CD4-positive, alpha-beta T cell (primary cell): ENCODE data around the gene IGF2BP2. TPM values are rescaled to one million over a fixed set of nuclear protein-coding genes. Genes with fewer than 3 reads are reported as not detected.
"Not testable (repeated sequence)": the region's sequence is repeated elsewhere in the genome, so short reads cannot be mapped to it uniquely, and the experiment has no call there.

Experiments
- ATAC-seq: fragments of 200-7000 bp; cut with Tn5 transposase; one replicate; pipeline ENCODE4 v1.10.0; 2022; ENCODE audit warnings: mild to moderate bottlenecking; ENCODE audit not compliant: poor library complexity
- CTCF ChIA-PET: fragments of 350-600 bp; sonication (Branson Sonifier 250); formaldehyde crosslinking; loops from one replicate; lab custom pipeline; 2021; ENCODE audit warnings: antibody characterized with exemption, inconsistent platforms; lab: Charles Lee
- POLR2A ChIA-PET: fragments of 350-600 bp; sonication (Branson Sonifier 250); formaldehyde crosslinking; loops from one replicate; lab custom pipeline; 2021; ENCODE audit warnings: antibody characterized with exemption, inconsistent platforms; lab: Charles Lee
- DNase-seq, 14 experiments: peaks; one replicate each; pipeline ENCODE4 v3.0.0-alpha.2; 2013 to 2020; ENCODE audit warnings: mixed read lengths in 2 of 14
- H3K27ac ChIP-seq, 2 donors: one replicate each; pipeline versions ENCODE4 v1.5.1 to v1.7.0; 2013; ENCODE audit warnings: low read length in 2 of 2, low read depth in 1 of 2, mild to moderate bottlenecking in 1 of 2
- H3K27me3 ChIP-seq, 2 experiments: 1 replicate in 1 of 2; 2 replicates in 1 of 2; pipeline versions ENCODE4 v1.6.1 to v1.7.0; 2013; ENCODE audit warnings: low read length in 2 of 2, control low read depth in 1 of 2, mild to moderate bottlenecking in 1 of 2, moderate library complexity in 1 of 2; ENCODE audit not compliant: insufficient read depth in 2 of 2, control insufficient read depth in 1 of 2
- H3K36me3 ChIP-seq: one replicate; pipeline ENCODE4 v1.6.1; 2013; ENCODE audit warnings: low read length, control low read depth; ENCODE audit not compliant: insufficient read depth
- H3K4me1 ChIP-seq: one replicate; pipeline ENCODE4 v1.6.1; 2013; ENCODE audit warnings: low read length, control low read depth; ENCODE audit not compliant: insufficient read depth
- H3K4me3 ChIP-seq: one replicate; pipeline ENCODE4 v1.5.1; 2013; ENCODE audit warnings: mild to moderate bottlenecking, low read length, moderate library complexity
- H3K9me3 ChIP-seq, 2 experiments: 1 replicate in 1 of 2; 2 replicates in 1 of 2; pipeline versions ENCODE4 v1.6.1 to v1.7.0; 2013; ENCODE audit warnings: low read length in 2 of 2, mild to moderate bottlenecking in 2 of 2, control low read depth in 1 of 2, moderate library complexity in 1 of 2; ENCODE audit not compliant: control insufficient read depth in 1 of 2, insufficient read depth in 1 of 2
- H3K27ac Mint-ChIP-seq: one replicate; pipeline ENCODE4 v1.8.0; 2020; ENCODE audit warnings: mixed read lengths
- H3K27me3 Mint-ChIP-seq: one replicate; pipeline ENCODE4 v1.8.0; 2021; ENCODE audit warnings: mixed read lengths
- H3K36me3 Mint-ChIP-seq: one replicate; pipeline ENCODE4 v1.8.0; 2021; ENCODE audit warnings: low read depth, mixed read lengths
- H3K4me1 Mint-ChIP-seq: one replicate; pipeline ENCODE4 v1.8.0; 2021; ENCODE audit warnings: low read depth, mixed read lengths
- H3K4me3 Mint-ChIP-seq: one replicate; pipeline ENCODE4 v1.8.0; 2020; ENCODE audit warnings: mild to moderate bottlenecking, mixed read lengths
- H3K9me3 Mint-ChIP-seq: one replicate; pipeline ENCODE4 v1.8.0; 2020; ENCODE audit warnings: mixed read lengths
- intact Hi-C, 2 experiments: fragments of 100-400 bp; cut with DNase I in 1 of 2; cut with micrococcal nuclease in 1 of 2; formaldehyde crosslinking; loops; one replicate each; pipeline versions ENCODE4 v1.15.1 to v1.9.0; 2023 to 2025; cut with DNase I, micrococcal nuclease
- total RNA-seq, 174 experiments: library from RNA in 2 of 174; stranded (reverse) in 2 of 174; gene quantifications; one replicate each; pipeline ENCODE4 v1.2.3 and lab custom pipeline; 2021 to 2026
- TF ChIP-seq, protein P1 (sequence below): fragments of 200-600 bp; IDR thresholded peaks from one replicate; pipeline ENCODE4 v1.8.0; 2022; ENCODE audit warnings: antibody characterized with exemption, mild to moderate bottlenecking

The IGF2BP2 gene
- total RNA-seq, 2 experiments from 2014 or later = 0.25 to 0.50 TPM

DNA sequence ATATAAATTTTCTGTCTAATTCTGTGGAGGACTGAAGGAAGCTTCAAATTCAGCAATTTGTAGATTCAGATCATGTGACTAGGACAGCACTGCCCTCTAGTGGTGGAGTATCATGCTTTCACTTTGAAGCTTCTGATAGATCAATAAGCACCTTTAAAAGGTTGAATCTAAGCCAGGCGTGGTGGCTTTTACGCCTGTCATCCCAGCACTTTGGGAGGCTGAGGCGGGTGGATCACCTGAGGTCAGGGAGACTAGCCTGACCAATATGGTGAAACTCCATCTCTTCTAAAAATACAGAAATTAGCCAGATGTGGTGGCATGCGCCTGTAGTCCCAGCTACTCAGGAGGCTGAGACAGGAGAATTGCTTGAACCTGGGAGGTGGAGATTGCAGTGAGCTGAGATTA is 56.3 kb downstream of the IGF2BP2 start:
- H3K4me1 ChIP-seq, H3K4me1 Mint-ChIP-seq, POLR2A ChIA-PET, H3K9me3 ChIP-seq, ATAC-seq, H3K4me3 Mint-ChIP-seq, H3K27ac Mint-ChIP-seq, H3K9me3 Mint-ChIP-seq, H3K27ac ChIP-seq, H3K36me3 ChIP-seq, H3K4me3 ChIP-seq, intact Hi-C loops, H3K36me3 Mint-ChIP-seq: not testable (repeated sequence)
- DNase-seq = peak in 11 of 14 experiments; percentile 5 to 76 (median 16)
- CTCF ChIA-PET = interaction anchor here (0.5 to 1.3 kb wide), 4 partner anchors 94 to 786 kb away, joined by 3 to 5 read pairs (median 3); no protein-coding TSS in a partner anchor
- peaks cover 17% of the 10 kb centered on the region for H3K27me3 Mint-ChIP-seq
- TF ChIP-seq, protein P1, sequence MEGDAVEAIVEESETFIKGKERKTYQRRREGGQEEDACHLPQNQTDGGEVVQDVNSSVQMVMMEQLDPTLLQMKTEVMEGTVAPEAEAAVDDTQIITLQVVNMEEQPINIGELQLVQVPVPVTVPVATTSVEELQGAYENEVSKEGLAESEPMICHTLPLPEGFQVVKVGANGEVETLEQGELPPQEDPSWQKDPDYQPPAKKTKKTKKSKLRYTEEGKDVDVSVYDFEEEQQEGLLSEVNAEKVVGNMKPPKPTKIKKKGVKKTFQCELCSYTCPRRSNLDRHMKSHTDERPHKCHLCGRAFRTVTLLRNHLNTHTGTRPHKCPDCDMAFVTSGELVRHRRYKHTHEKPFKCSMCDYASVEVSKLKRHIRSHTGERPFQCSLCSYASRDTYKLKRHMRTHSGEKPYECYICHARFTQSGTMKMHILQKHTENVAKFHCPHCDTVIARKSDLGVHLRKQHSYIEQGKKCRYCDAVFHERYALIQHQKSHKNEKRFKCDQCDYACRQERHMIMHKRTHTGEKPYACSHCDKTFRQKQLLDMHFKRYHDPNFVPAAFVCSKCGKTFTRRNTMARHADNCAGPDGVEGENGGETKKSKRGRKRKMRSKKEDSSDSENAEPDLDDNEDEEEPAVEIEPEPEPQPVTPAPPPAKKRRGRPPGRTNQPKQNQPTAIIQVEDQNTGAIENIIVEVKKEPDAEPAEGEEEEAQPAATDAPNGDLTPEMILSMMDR = peak; percentile 59
- H3K27me3 ChIP-seq = peaks cover 6 to 11% of the 10 kb centered on the region in 2 experiments

DNA sequence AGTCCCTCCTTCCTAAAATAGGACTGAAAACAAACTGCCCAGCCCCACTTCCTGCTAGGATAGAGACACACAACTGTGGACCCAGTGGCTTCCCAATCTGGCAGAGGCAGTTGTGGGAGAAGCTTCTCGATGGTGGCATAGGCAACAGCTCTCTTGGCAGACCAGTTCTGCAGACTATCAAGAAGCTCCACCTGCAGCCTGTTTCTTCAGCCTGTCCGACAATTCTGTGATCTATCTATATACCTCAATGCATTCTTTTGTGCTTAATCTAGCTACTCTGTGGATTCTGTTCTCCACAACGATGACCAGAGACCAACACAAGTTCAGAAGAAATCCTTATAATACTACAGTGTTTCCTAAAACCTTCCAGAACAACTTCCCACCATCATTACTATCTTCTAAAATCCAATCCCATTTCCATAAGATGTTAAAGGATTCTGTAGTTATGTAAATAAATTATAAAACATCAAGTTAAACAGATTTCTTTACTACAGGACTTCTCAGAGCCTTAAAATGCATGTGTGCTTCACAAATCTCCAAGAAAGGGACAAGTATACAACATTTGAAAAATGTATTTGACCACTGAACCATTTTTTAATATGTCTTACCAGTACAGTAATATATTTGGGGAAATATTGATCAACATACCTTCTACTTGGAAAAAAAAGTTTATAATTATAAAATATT is 57.7 kb downstream of the IGF2BP2 start:
- Histone ChIP-seq H3K9me3 (no peaks in the 10 kb centered on the region), H3K4me3 (no peak overlapping the region), H3K27ac (no peak overlapping the region), H3K4me1 (no peaks in the 10 kb centered on the region), H3K36me3 (no peaks in the 10 kb centered on the region), H3K27me3 (peaks cover 6 to 11% of the 10 kb centered on the region in 2 experiments)
- CTCF ChIA-PET = no interaction called here
- Mint-ChIP-seq H3K9me3 (no peaks in the 10 kb centered on the region), H3K4me3 (no peak overlapping the region), H3K36me3 (no peaks in the 10 kb centered on the region), H3K27me3 (peaks cover 28% of the 10 kb centered on the region), H3K27ac (no peak overlapping the region), H3K4me1 (peaks cover 6% of the 10 kb centered on the region)
- POLR2A ChIA-PET = no interaction called here
- ATAC-seq (no peak), DNase-seq (no peak)
- TF ChIP-seq, protein P1 = no peak
- intact Hi-C loops = no loop called here

GRCh38 chr3:185766329-185767001 is 58.4 kb downstream of the IGF2BP2 start:
- no peaks in the 10 kb centered on the region for H3K9me3 Mint-ChIP-seq
- H3K27ac Mint-ChIP-seq = no peak overlapping the region
- H3K27me3 Mint-ChIP-seq = peaks cover 33% of the 10 kb centered on the region
- H3K36me3 Mint-ChIP-seq = no peaks in the 10 kb centered on the region
- TF ChIP-seq, protein P1 = no peak
- POLR2A ChIA-PET = no interaction called here
- H3K4me3 ChIP-seq = no peak overlapping the region
- H3K4me1 ChIP-seq = no peaks in the 10 kb centered on the region
- H3K36me3 ChIP-seq = no peaks in the 10 kb centered on the region
- DNase-seq (no peak), ATAC-seq (no peak)
- no peak overlapping the region for H3K4me3 Mint-ChIP-seq
- H3K9me3 ChIP-seq = no peaks in the 10 kb centered on the region
- CTCF ChIA-PET = no interaction called here
- H3K27ac ChIP-seq = no peak overlapping the region
- H3K4me1 Mint-ChIP-seq = peaks cover 6% of the 10 kb centered on the region
- H3K27me3 ChIP-seq = peaks cover 6 to 11% of the 10 kb centered on the region in 2 experiments
- intact Hi-C loops = no loop called here
